ENCODE data around the gene TBC1D10B. TPM values are rescaled to one million over a fixed set of nuclear protein-coding genes. Genes with fewer than 3 reads are reported as not detected.

Gene TBC1D10B
- total RNA-seq, 1 experiment from 2014 or later = 36.0 TPM

- no peak overlapping the region for H2AFZ ChIP-seq (ENCODE audit: low read length)
- no peak for DNase-seq
- TF ChIP-seq CTCF (conservative IDR thresholded peaks at IDR 0.05; ENCODE audit: low read depth, low read length) (no peak), EZH2 (IDR thresholded peaks at IDR 0.05; ENCODE audit: low read length, unreplicated experiment) (no peak), EZH2phosphoT487 (IDR thresholded peaks at IDR 0.05; ENCODE audit: borderline replicate concordance, low read length) (no peak)
- H3K27me3 ChIP-seq (ENCODE audit: low read length) = no peaks in the 10 kb centered on the region
- no peaks in the 10 kb centered on the region for H3K9me2 ChIP-seq (replicated peaks; ENCODE audit: low read length)
- no peaks in the 10 kb centered on the region for H3K79me2 ChIP-seq (ENCODE audit: low read length)
- no peak for ATAC-seq
- no peaks in the 10 kb centered on the region for H3F3A ChIP-seq (ENCODE audit: low read length, unreplicated experiment)
- H3K9me3 ChIP-seq (ENCODE audit: low read length) = no peaks in the 10 kb centered on the region
- H3K27ac ChIP-seq (ENCODE audit: low read length) = no peak overlapping the region
- H3K4me2 ChIP-seq (ENCODE audit: low read length) = no peak overlapping the region
- no TSS peak for BruUV-seq (replicated peaks)
- ChIA-PET POLR2A (ENCODE audit: unreplicated experiment) (no interaction called here), CTCF (no interaction called here)
- no peak overlapping the region for H3K9ac ChIP-seq (ENCODE audit: low read length)
- H3K4me1 ChIP-seq (ENCODE audit: insufficient read depth, low read length) = peaks cover 5% of the 10 kb centered on the region; the same call in 1 of the 2 replicates
- H3K36me3 ChIP-seq (ENCODE audit: low read depth, low read length) = no peaks in the 10 kb centered on the region
- no peak overlapping the region for H3K4me3 ChIP-seq (ENCODE audit: low read length)
- intact Hi-C loops (cut with micrococcal nuclease) = no loop called here
- H4K20me1 ChIP-seq (ENCODE audit: low read length) = no peaks in the 10 kb centered on the region
Measured at GRCh38 chr16:30381291-30382041, 11.2 kb upstream of the TBC1D10B start.

- Histone ChIP-seq H3K36me3 (ENCODE audit: low read depth, low read length) (no peaks in the 10 kb centered on the region), H3K79me2 (ENCODE audit: low read length) (no peaks in the 10 kb centered on the region), H3K27ac (ENCODE audit: low read length) (no peak overlapping the region), H2AFZ (ENCODE audit: low read length) (no peak overlapping the region), H3K4me1 (ENCODE audit: insufficient read depth, low read length) (peaks cover 5% of the 10 kb centered on the region; the same call in 1 of the 2 replicates), H3K9me3 (ENCODE audit: low read length) (no peaks in the 10 kb centered on the region), H4K20me1 (ENCODE audit: low read length) (no peaks in the 10 kb centered on the region), H3K27me3 (ENCODE audit: low read length) (no peaks in the 10 kb centered on the region), H3K4me2 (ENCODE audit: low read length) (no peak overlapping the region), H3K9me2 (replicated peaks; ENCODE audit: low read length) (no peaks in the 10 kb centered on the region), H3F3A (ENCODE audit: low read length, unreplicated experiment) (no peaks in the 10 kb centered on the region), H3K4me3 (ENCODE audit: low read length) (no peak overlapping the region), H3K9ac (ENCODE audit: low read length) (no peak overlapping the region)
- intact Hi-C loops (cut with micrococcal nuclease) = no loop called here
- ChIA-PET CTCF (no interaction called here), POLR2A (ENCODE audit: unreplicated experiment) (no interaction called here)
- no peak for DNase-seq
- no peak for ATAC-seq
- no peak for TF ChIP-seq EZH2phosphoT487 (IDR thresholded peaks at IDR 0.05; ENCODE audit: borderline replicate concordance, low read length)
- TF ChIP-seq CTCF (conservative IDR thresholded peaks at IDR 0.05; ENCODE audit: low read depth, low read length) = no peak
- TF ChIP-seq EZH2 (IDR thresholded peaks at IDR 0.05; ENCODE audit: low read length, unreplicated experiment) = no peak
- BruUV-seq (replicated peaks) = no TSS peak
Measured at GRCh38 chr16:30380803-30381208, 10.5 kb upstream of the TBC1D10B start.

DNA sequence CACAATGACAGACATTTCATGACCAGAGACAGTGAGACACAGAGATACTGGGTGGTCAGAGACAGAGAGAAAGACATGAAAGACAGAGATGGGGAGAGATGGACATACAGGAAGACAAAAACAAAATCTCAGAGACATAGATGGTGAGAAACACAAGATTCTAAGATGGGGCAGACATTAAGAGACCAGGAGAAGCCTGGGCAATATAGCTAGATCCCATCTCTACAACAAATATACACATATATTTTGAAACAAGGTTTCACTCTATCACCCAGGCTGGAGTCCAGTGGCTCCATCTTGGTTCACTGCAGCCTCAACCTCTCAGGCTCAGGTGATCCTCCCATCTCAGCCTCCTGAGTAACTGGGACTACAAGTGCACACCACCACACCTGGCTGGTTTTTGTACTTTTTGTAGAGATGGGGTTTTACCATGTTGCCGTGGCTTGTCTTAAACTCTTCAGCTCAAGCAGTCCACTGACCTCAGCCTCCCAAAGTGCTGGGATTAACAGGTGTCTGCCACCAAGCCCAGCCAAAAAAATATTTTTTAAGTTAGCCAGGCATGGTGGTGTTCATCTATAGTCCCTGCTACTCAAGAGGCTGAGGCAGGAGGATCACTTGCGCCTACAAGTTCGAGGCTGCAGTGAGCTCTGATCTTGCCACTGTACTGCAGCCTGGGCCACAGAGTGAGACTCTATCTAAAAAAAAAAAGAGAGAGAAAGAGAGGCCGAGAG is 9.9 kb upstream of the TBC1D10B start:
- intact Hi-C loops (cut with micrococcal nuclease) = no loop called here
- BruUV-seq (replicated peaks) = TSS peak; percentile 36
- no peak overlapping the region for H3K9ac ChIP-seq (ENCODE audit: low read length)
- H3K9me2 ChIP-seq (replicated peaks; ENCODE audit: low read length) = no peaks in the 10 kb centered on the region
- DNase-seq (no peak), ATAC-seq (no peak)
- POLR2A ChIA-PET (ENCODE audit: unreplicated experiment) = no interaction called here
- H3K4me2 ChIP-seq (ENCODE audit: low read length) = no peak overlapping the region
- H3K36me3 ChIP-seq (ENCODE audit: low read depth, low read length) = no peaks in the 10 kb centered on the region
- CTCF ChIA-PET = no interaction called here
- no peaks in the 10 kb centered on the region for H3F3A ChIP-seq (ENCODE audit: low read length, unreplicated experiment)
- H2AFZ ChIP-seq (ENCODE audit: low read length) = no peak overlapping the region
- no peaks in the 10 kb centered on the region for H3K79me2 ChIP-seq (ENCODE audit: low read length)
- H3K27me3 ChIP-seq (ENCODE audit: low read length) = no peaks in the 10 kb centered on the region
- H3K4me1 ChIP-seq (ENCODE audit: insufficient read depth, low read length) = peaks cover 5% of the 10 kb centered on the region; the same call in 1 of the 2 replicates
- H3K4me3 ChIP-seq (ENCODE audit: low read length) = no peak overlapping the region
- H3K27ac ChIP-seq (ENCODE audit: low read length) = no peak overlapping the region
- no peak for TF ChIP-seq EZH2 (IDR thresholded peaks at IDR 0.05; ENCODE audit: low read length, unreplicated experiment)
- no peak for TF ChIP-seq CTCF (conservative IDR thresholded peaks at IDR 0.05; ENCODE audit: low read depth, low read length)
- no peak for TF ChIP-seq EZH2phosphoT487 (IDR thresholded peaks at IDR 0.05; ENCODE audit: borderline replicate concordance, low read length)
- no peaks in the 10 kb centered on the region for H3K9me3 ChIP-seq (ENCODE audit: low read length)
- no peaks in the 10 kb centered on the region for H4K20me1 ChIP-seq (ENCODE audit: low read length)

Measured in PC-3 (cell line).